Astrocyte (in vitro differentiated cells and primary cell): ENCODE results near the gene TPST2.

Source experiments
- CTCF ChIP-seq: IDR thresholded peaks from 2 replicates; pipeline ENCODE4 v1.5.1; 2011; ENCODE audit warnings: low read depth, mild to moderate bottlenecking, inconsistent platforms, low read length, moderate library complexity; ENCODE audit not compliant: insufficient read depth
- EZH2 ChIP-seq: IDR thresholded peaks from 2 replicates; pipeline ENCODE4 v1.6.1; 2012; ENCODE audit warnings: mild to moderate bottlenecking, low read length, inconsistent platforms; ENCODE audit not compliant: insufficient read depth

GRCh38 chr22:26527574-26528465 lies 62.1 kb downstream of the TPST2 start:
- TF ChIP-seq CTCF (no peak), EZH2 (no peak)
